Mucosa of rectum (tissue), 2 donors: Measurements from ENCODE around the gene GH1.
"Not testable (repeated sequence)": the region's sequence is repeated elsewhere in the genome, so short reads cannot be mapped to it uniquely, and the experiment has no call there.

ENCODE experiments used
- H3K27ac ChIP-seq, 2 donors: one replicate each; pipeline ENCODE4 v1.7.0; 2013; ENCODE audit warnings: inconsistent platforms in 2 of 2, low read depth in 2 of 2, low read length in 2 of 2
- H3K27me3 ChIP-seq, 2 donors: one replicate each; pipeline ENCODE4 v1.7.0; 2013; ENCODE audit warnings: low read length in 2 of 2; ENCODE audit not compliant: control insufficient read depth in 2 of 2, insufficient read depth in 2 of 2
- H3K36me3 ChIP-seq, 2 donors: one replicate each; pipeline ENCODE4 v1.7.0; 2013; ENCODE audit warnings: low read length in 2 of 2; ENCODE audit not compliant: control insufficient read depth in 2 of 2, insufficient read depth in 2 of 2
- H3K4me1 ChIP-seq, 2 donors: one replicate each; pipeline ENCODE4 v1.7.0; 2013; ENCODE audit warnings: low read length in 2 of 2, mild to moderate bottlenecking in 1 of 2; ENCODE audit not compliant: control insufficient read depth in 2 of 2, insufficient read depth in 2 of 2
- H3K4me3 ChIP-seq, 2 donors: one replicate each; pipeline ENCODE4 v1.7.0; 2013; ENCODE audit warnings: low read length in 2 of 2
- H3K9ac ChIP-seq, 2 donors: one replicate each; pipeline ENCODE4 v1.7.0; 2013; ENCODE audit warnings: low read length in 2 of 2, low read depth in 1 of 2, mild to moderate bottlenecking in 1 of 2
- H3K9me3 ChIP-seq, 2 donors: one replicate each; pipeline ENCODE4 v1.7.0; 2013; ENCODE audit warnings: low read length in 2 of 2; ENCODE audit not compliant: control insufficient read depth in 2 of 2
- donor health status: healthy.
- donor health status: Normal muscosa, but diverticular disease.

GH1 gene

GRCh38 chr17:63927464-63928171 is 9.0 kb upstream of the GH1 start:
- peaks cover 5 to 6% of the 10 kb centered on the region in 2 donors for H3K4me1 ChIP-seq
- H3K9ac ChIP-seq = no peak overlapping the region

GRCh38 chr17:63926164-63926563 is 7.5 kb upstream of the GH1 start:
- H3K27ac ChIP-seq = no peak overlapping the region
- H3K9me3 ChIP-seq = no peaks in the 10 kb centered on the region
- peaks cover 3% of the 10 kb centered on the region in 2 donors for H3K4me1 ChIP-seq
- H3K27me3 ChIP-seq = no peaks in the 10 kb centered on the region
- H3K4me3 ChIP-seq = no peak overlapping the region
- no peak overlapping the region for H3K9ac ChIP-seq
- H3K36me3 ChIP-seq = peaks cover 0 to 5% of the 10 kb centered on the region in 2 donors

More at GRCh38 chr17:63927464-63928171, 9.0 kb upstream of the GH1 start:
- Histone ChIP-seq H3K36me3 (peaks cover 0 to 5% of the 10 kb centered on the region in 2 donors), H3K4me3 (no peak overlapping the region), H3K9me3 (no peaks in the 10 kb centered on the region), H3K27me3 (no peaks in the 10 kb centered on the region), H3K27ac (peak overlapping the region in 1 of 2 donors; percentile 16)

GRCh38 chr17:63925615-63926014 is 7.0 kb upstream of the GH1 start:
- Histone ChIP-seq H3K36me3 (peaks cover 0 to 5% of the 10 kb centered on the region in 2 donors), H3K27me3 (no peaks in the 10 kb centered on the region), H3K9me3 (no peaks in the 10 kb centered on the region), H3K9ac (no peak overlapping the region), H3K4me1 (no peaks in the 10 kb centered on the region), H3K27ac (no peak overlapping the region), H3K4me3 (no peak overlapping the region)

GRCh38 chr17:63922402-63922801 is 3.8 kb upstream of the GH1 start:
- H3K27ac ChIP-seq, H3K4me3 ChIP-seq, H3K9ac ChIP-seq, H3K27me3 ChIP-seq, H3K9me3 ChIP-seq, H3K36me3 ChIP-seq, H3K4me1 ChIP-seq: not testable (repeated sequence)

- H3K4me1 ChIP-seq, H3K36me3 ChIP-seq, H3K9me3 ChIP-seq, H3K9ac ChIP-seq, H3K4me3 ChIP-seq, H3K27ac ChIP-seq, H3K27me3 ChIP-seq: not testable (repeated sequence)
Observed at GRCh38 chr17:63920779-63921178, 2.1 kb upstream of the GH1 start.

- not testable (repeated sequence) for H3K9me3 ChIP-seq, H3K9ac ChIP-seq, H3K4me1 ChIP-seq, H3K27me3 ChIP-seq, H3K4me3 ChIP-seq, H3K36me3 ChIP-seq, H3K27ac ChIP-seq
Observed at GRCh38 chr17:63920050-63920449, 1.4 kb upstream of the GH1 start.

- Histone ChIP-seq H3K9ac (no peak overlapping the region), H3K27ac (no peak overlapping the region), H3K27me3 (no peaks in the 10 kb centered on the region), H3K36me3 (no peaks in the 10 kb centered on the region), H3K4me3 (no peak overlapping the region), H3K9me3 (no peaks in the 10 kb centered on the region), H3K4me1 (no peaks in the 10 kb centered on the region)
Observed at GRCh38 chr17:63919311-63919723, 678 bp upstream of the GH1 start.

- Histone ChIP-seq H3K27ac (no peak overlapping the region), H3K9me3 (no peaks in the 10 kb centered on the region), H3K27me3 (no peaks in the 10 kb centered on the region), H3K36me3 (no peaks in the 10 kb centered on the region), H3K4me1 (no peaks in the 10 kb centered on the region), H3K9ac (no peak overlapping the region), H3K4me3 (no peak overlapping the region)
Observed at GRCh38 chr17:63918305-63918704, 334 bp downstream of the GH1 start.

GRCh38 chr17:63917646-63918045 is 993 bp downstream of the GH1 start:
- no peaks in the 10 kb centered on the region for H3K9me3 ChIP-seq
- no peak overlapping the region for H3K27ac ChIP-seq
- no peak overlapping the region for H3K4me3 ChIP-seq
- H3K9ac ChIP-seq = no peak overlapping the region
- H3K27me3 ChIP-seq = no peaks in the 10 kb centered on the region
- no peaks in the 10 kb centered on the region for H3K4me1 ChIP-seq
- no peaks in the 10 kb centered on the region for H3K36me3 ChIP-seq

- not testable (repeated sequence) for H3K36me3 ChIP-seq, H3K4me1 ChIP-seq, H3K27me3 ChIP-seq, H3K4me3 ChIP-seq, H3K9me3 ChIP-seq, H3K27ac ChIP-seq, H3K9ac ChIP-seq
Observed at GRCh38 chr17:63917206-63917605, 1.4 kb downstream of the GH1 start.
